Glutamatergic neuron (in vitro differentiated cells): Measurements from ENCODE around the gene LNPEP. TPM values are rescaled to one million over a fixed set of nuclear protein-coding genes. Genes with fewer than 3 reads are reported as not detected.

ENCODE experiments used
- DNase-seq: peaks from one replicate; pipeline ENCODE4 v3.0.0; 2022
- H3K27ac Mint-ChIP-seq: one replicate; pipeline ENCODE4 v1.8.0; 2020; ENCODE audit warnings: mild to moderate bottlenecking, mixed read lengths, inconsistent platforms; ENCODE audit not compliant: unreplicated experiment
- H3K27me3 Mint-ChIP-seq: one replicate; pipeline ENCODE4 v1.8.0; 2020; ENCODE audit warnings: mild to moderate bottlenecking, moderate library complexity, mixed read lengths, inconsistent platforms; ENCODE audit not compliant: unreplicated experiment
- H3K36me3 Mint-ChIP-seq: one replicate; pipeline ENCODE4 v1.8.0; 2020; ENCODE audit warnings: mild to moderate bottlenecking, mixed read lengths, inconsistent platforms; ENCODE audit not compliant: unreplicated experiment
- H3K4me1 Mint-ChIP-seq: one replicate; pipeline ENCODE4 v1.8.0; 2020; ENCODE audit warnings: mild to moderate bottlenecking, low read depth, mixed read lengths, inconsistent platforms; ENCODE audit not compliant: unreplicated experiment
- H3K4me3 Mint-ChIP-seq: one replicate; pipeline ENCODE4 v1.8.0; 2020; ENCODE audit warnings: mild to moderate bottlenecking, mixed read lengths, inconsistent platforms; ENCODE audit not compliant: unreplicated experiment
- H3K9me3 Mint-ChIP-seq: one replicate; pipeline ENCODE4 v1.8.0; 2020; ENCODE audit warnings: mild to moderate bottlenecking, moderate library complexity, mixed read lengths, inconsistent platforms; ENCODE audit not compliant: unreplicated experiment
- total RNA-seq: library from RNA; stranded (reverse); fragmentation: NEBNext Ultra II Directional; extraction: Animal tissue kit (Norgen Biotek cat#: 25700); gene quantifications from one replicate; pipeline ENCODE4 v1.2.1, GENCODE V29; 2021; ENCODE audit not compliant: unreplicated experiment
- TF ChIP-seq, protein P1 (sequence below): fragments of 200-600 bp; sonication (generic); IDR thresholded peaks from one replicate; pipeline ENCODE4 v1.5.0; 2021; ENCODE audit not compliant: partially characterized antibody, unreplicated experiment

Gene LNPEP
- total RNA-seq, 1 donor from 2014 or later = 9.3 TPM

GRCh38 chr5:96966801-96967200 lies 30.9 kb downstream of the LNPEP start:
- no peaks in the 10 kb centered on the region for H3K36me3 Mint-ChIP-seq
- no peaks in the 10 kb centered on the region for H3K9me3 Mint-ChIP-seq
- peaks cover 28% of the 10 kb centered on the region for H3K4me1 Mint-ChIP-seq
- TF ChIP-seq, protein P1, sequence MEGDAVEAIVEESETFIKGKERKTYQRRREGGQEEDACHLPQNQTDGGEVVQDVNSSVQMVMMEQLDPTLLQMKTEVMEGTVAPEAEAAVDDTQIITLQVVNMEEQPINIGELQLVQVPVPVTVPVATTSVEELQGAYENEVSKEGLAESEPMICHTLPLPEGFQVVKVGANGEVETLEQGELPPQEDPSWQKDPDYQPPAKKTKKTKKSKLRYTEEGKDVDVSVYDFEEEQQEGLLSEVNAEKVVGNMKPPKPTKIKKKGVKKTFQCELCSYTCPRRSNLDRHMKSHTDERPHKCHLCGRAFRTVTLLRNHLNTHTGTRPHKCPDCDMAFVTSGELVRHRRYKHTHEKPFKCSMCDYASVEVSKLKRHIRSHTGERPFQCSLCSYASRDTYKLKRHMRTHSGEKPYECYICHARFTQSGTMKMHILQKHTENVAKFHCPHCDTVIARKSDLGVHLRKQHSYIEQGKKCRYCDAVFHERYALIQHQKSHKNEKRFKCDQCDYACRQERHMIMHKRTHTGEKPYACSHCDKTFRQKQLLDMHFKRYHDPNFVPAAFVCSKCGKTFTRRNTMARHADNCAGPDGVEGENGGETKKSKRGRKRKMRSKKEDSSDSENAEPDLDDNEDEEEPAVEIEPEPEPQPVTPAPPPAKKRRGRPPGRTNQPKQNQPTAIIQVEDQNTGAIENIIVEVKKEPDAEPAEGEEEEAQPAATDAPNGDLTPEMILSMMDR = no peak
- H3K27ac Mint-ChIP-seq = no peak overlapping the region
- H3K4me3 Mint-ChIP-seq = no peak overlapping the region
- H3K27me3 Mint-ChIP-seq = no peaks in the 10 kb centered on the region
- DNase-seq = no peak

DNA sequence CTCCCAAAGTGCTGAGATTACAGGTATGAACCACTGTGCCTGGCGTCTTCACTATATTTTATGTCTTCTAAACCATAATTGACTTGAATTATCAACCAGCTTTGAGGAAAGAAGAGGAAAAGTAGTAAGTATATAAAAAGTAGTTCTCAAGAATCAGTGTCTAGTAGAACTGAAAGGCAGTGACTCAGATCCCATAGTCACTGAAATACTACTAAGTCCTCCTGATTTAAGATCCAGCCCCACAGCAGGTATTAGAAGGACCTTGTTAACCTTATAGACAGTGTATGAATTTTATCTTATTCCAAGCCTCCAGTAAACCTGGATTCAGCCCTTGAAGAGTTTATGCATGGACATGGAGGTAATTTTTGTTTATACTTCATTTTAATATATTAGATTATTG lies 31.5 kb downstream of the LNPEP start:
- Mint-ChIP-seq H3K4me1 (peaks cover 28% of the 10 kb centered on the region), H3K9me3 (no peaks in the 10 kb centered on the region), H3K27ac (no peak overlapping the region), H3K4me3 (no peak overlapping the region), H3K36me3 (no peaks in the 10 kb centered on the region), H3K27me3 (no peaks in the 10 kb centered on the region)
- TF ChIP-seq, protein P1 = no peak
- no peak for DNase-seq

DNA sequence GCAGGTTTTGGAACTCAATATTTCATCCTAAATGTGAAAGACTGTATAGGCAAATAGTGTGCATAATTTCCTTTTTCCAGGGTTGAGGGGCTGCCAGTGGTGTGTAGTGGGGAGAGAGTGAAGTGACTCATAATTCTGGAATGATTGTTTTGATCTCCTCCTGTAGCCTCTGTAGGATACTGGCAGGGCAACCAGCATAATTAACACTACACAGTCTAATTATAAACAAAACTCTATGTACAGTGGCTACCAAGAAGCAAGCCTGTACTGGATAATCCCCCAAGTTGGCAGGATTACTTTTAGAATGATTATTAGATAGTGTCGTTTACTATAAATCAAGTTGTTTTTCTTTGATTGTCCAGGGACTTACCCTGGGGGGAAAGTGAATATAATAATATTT lies 32.2 kb downstream of the LNPEP start:
- TF ChIP-seq, protein P1 = no peak
- no peaks in the 10 kb centered on the region for H3K27me3 Mint-ChIP-seq
- no peak overlapping the region for H3K4me3 Mint-ChIP-seq
- H3K36me3 Mint-ChIP-seq = no peaks in the 10 kb centered on the region
- peaks cover 22% of the 10 kb centered on the region for H3K4me1 Mint-ChIP-seq
- no peak overlapping the region for H3K27ac Mint-ChIP-seq
- DNase-seq = no peak
- no peaks in the 10 kb centered on the region for H3K9me3 Mint-ChIP-seq

GRCh38 chr5:96968614-96969013 lies 32.7 kb downstream of the LNPEP start:
- H3K4me1 Mint-ChIP-seq = peaks cover 19% of the 10 kb centered on the region
- no peak for DNase-seq
- no peaks in the 10 kb centered on the region for H3K36me3 Mint-ChIP-seq
- TF ChIP-seq, protein P1 = no peak
- no peaks in the 10 kb centered on the region for H3K27me3 Mint-ChIP-seq
- H3K4me3 Mint-ChIP-seq = no peak overlapping the region
- no peaks in the 10 kb centered on the region for H3K9me3 Mint-ChIP-seq
- H3K27ac Mint-ChIP-seq = peak overlapping the region; percentile 7

DNA sequence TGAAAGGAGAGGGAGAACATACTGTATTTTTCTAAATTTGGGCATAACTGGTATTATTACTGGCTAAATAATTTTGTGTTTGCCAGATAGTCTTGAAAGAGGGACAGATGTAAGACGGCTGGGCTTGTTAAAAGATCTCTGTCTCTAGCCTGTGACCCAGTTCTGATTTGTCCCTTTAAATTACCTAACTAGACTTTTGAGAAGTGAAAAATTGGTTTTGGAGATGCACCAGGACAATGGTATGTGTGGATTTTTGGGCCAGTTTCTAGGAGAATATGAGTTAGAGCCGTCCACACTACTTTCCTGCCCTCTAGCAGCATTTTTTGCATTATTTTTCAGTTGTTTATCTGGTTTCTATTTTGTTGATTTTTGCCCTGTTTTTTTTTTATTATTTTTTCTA lies 33.5 kb downstream of the LNPEP start:
- Mint-ChIP-seq H3K27ac (no peak overlapping the region), H3K4me1 (peaks cover 23% of the 10 kb centered on the region), H3K36me3 (no peaks in the 10 kb centered on the region), H3K27me3 (no peaks in the 10 kb centered on the region), H3K4me3 (no peak overlapping the region), H3K9me3 (no peaks in the 10 kb centered on the region)
- TF ChIP-seq, protein P1 = no peak
- no peak for DNase-seq
